Small intestine (tissue), 7 donors: ENCODE measurements around the gene NAA10. TPM values are rescaled to one million over a fixed set of nuclear protein-coding genes. Genes with fewer than 3 reads are reported as not detected.

Experiments
- DNase-seq, 2 donors: peaks; one replicate each; pipeline versions ENCODE4 v3.0.0 to v3.0.0-alpha.2; 2013
- FAIRE-seq: peaks from 2 replicates; lab custom pipeline; 2012; peaks lifted over from hg19 to GRCh38; lab: Jason Lieb, UNC
- H3K27ac ChIP-seq, 3 donors: one replicate each; pipeline ENCODE4 v1.5.1; 2013; ENCODE audit warnings: low read length in 2 of 3, mild to moderate bottlenecking in 2 of 3, control low read depth in 1 of 3, inconsistent platforms in 1 of 3, low read depth in 1 of 3, moderate library complexity in 1 of 3
- H3K27me3 ChIP-seq, 3 donors: one replicate each; pipeline ENCODE4 v1.6.1; 2013; ENCODE audit warnings: low read length in 3 of 3, inconsistent platforms in 1 of 3; ENCODE audit not compliant: control insufficient read depth in 3 of 3, insufficient read depth in 3 of 3
- H3K36me3 ChIP-seq, 3 donors: one replicate each; pipeline ENCODE4 v1.6.1; 2013; ENCODE audit warnings: low read length in 3 of 3, inconsistent platforms in 1 of 3, low read depth in 1 of 3, mild to moderate bottlenecking in 1 of 3, moderate library complexity in 1 of 3; ENCODE audit not compliant: control insufficient read depth in 3 of 3, insufficient read depth in 2 of 3
- H3K4me1 ChIP-seq, 3 donors: one replicate each; pipeline ENCODE4 v1.6.1; 2013; ENCODE audit warnings: low read length in 2 of 3, inconsistent platforms in 1 of 3, low read depth in 1 of 3, mild to moderate bottlenecking in 1 of 3, moderate library complexity in 1 of 3; ENCODE audit not compliant: control insufficient read depth in 3 of 3, insufficient read depth in 2 of 3
- H3K4me3 ChIP-seq, 3 donors: one replicate each; pipeline ENCODE4 v1.5.1; 2013; ENCODE audit warnings: low read length in 3 of 3, control low read depth in 1 of 3, inconsistent platforms in 1 of 3, low read depth in 1 of 3, mild to moderate bottlenecking in 1 of 3, moderate library complexity in 1 of 3
- H3K9me3 ChIP-seq, 2 donors: one replicate each; pipeline ENCODE4 v1.6.1; 2013; ENCODE audit warnings: low read depth in 1 of 2, low read length in 1 of 2; ENCODE audit not compliant: control insufficient read depth in 2 of 2, insufficient read depth in 1 of 2
- WGBS, 3 donors: extraction: QIAGEN DNeasy Blood & Tissue Kit; methylation state at CpG; one replicate each; pipeline ENCODE4 v1.1.7; 2013; 5-methylcytosine and 5-hydroxymethylcytosine counted together
- polyA plus RNA-seq, 4 donors: library from polyadenylated mRNA; stranded (reverse) in 3 of 4; unstranded in 1 of 4; fragments of 200-250 nt in 3 of 4; fragments of 120-200 nt in 1 of 4; gene quantifications; one replicate each; pipeline versions ENCODE4 v1.2.1 to v1.2.3, GENCODE V29; 2013
- donor health status: healthy with polysubstance abuse.
- donor health status: control.
- donor health status: control.
- donor health status: Bipolar disorder and iron deficiency.
- donor health status: healthy.

The NAA10 gene
- polyA plus RNA-seq, 4 donors, result 55.6 to 152 (median 107) TPM

- 1 to 27% (median 3%) methylated on average over 21 to 26 of the region's 26 CpGs for WGBS, 3 donors
- no peak for FAIRE-seq
- peak overlapping the region in 2 of 3 donors; percentile 69 to 100 for H3K27ac ChIP-seq
- peak; percentile 7 to 40 for DNase-seq
- no peaks in the 10 kb centered on the region for H3K27me3 ChIP-seq
- H3K36me3 ChIP-seq, result peaks cover 0 to 40% (median 0%) of the 10 kb centered on the region in 3 donors
- H3K4me1 ChIP-seq, result peaks cover 0 to 45% (median 2%) of the 10 kb centered on the region in 3 donors
- H3K9me3 ChIP-seq, result no peaks in the 10 kb centered on the region
- H3K4me3 ChIP-seq, result peak overlapping the region; percentile 48 to 99 (median 75)
These were observed 35.1 kb upstream of the NAA10 start for GRCh38 chrX:153969904-153970356.

- H3K4me3 ChIP-seq, result peak overlapping the region; percentile 48 to 99 (median 75)
- H3K9me3 ChIP-seq, result no peaks in the 10 kb centered on the region
- peak overlapping the region; percentile 46 to 100 (median 69) for H3K27ac ChIP-seq
- peaks cover 0 to 46% (median 0%) of the 10 kb centered on the region in 3 donors for H3K36me3 ChIP-seq
- WGBS, 3 donors, result 7 to 45% (median 10%) methylated on average over 22 to 25 of the region's 25 CpGs
- DNase-seq (no peak), FAIRE-seq (no peak)
- H3K4me1 ChIP-seq, result peaks cover 0 to 38% (median 0%) of the 10 kb centered on the region in 3 donors
- H3K27me3 ChIP-seq, result no peaks in the 10 kb centered on the region
These were observed 34.5 kb upstream of the NAA10 start for GRCh38 chrX:153969125-153969903.

DNA sequence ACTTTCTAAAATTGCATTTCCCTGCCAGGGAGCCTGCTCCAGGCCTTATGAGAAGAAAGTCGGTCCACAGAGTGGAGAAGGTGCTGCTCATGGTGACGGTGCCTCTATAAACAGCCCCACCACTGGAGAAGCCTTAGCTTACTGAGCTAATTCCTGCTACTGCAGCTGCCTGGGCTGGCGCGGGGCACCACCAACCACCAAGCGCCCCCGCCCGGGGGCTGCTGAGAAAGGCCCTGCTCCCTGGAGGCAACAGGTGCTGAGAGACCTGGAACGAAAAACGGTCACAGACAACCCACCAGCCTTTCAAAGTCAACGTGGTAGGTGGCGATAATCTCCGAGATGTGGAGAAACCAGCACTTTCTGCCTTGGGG, 33.9 kb upstream of the NAA10 start:
- H3K9me3 ChIP-seq, result no peaks in the 10 kb centered on the region
- no peaks in the 10 kb centered on the region for H3K27me3 ChIP-seq
- H3K36me3 ChIP-seq, result peaks cover 0 to 51% (median 0%) of the 10 kb centered on the region in 3 donors
- peak; percentile 14 to 34 for DNase-seq
- H3K27ac ChIP-seq, result peak overlapping the region; percentile 4 to 69 (median 44)
- FAIRE-seq, result no peak
- H3K4me3 ChIP-seq, result peak overlapping the region in 2 of 3 donors; percentile 75 to 99
- WGBS, 3 donors, result 6 to 37% (median 22%) methylated on average over 11 to 12 of the region's 12 CpGs
- peaks cover 0 to 33% (median 0%) of the 10 kb centered on the region in 3 donors for H3K4me1 ChIP-seq

DNA sequence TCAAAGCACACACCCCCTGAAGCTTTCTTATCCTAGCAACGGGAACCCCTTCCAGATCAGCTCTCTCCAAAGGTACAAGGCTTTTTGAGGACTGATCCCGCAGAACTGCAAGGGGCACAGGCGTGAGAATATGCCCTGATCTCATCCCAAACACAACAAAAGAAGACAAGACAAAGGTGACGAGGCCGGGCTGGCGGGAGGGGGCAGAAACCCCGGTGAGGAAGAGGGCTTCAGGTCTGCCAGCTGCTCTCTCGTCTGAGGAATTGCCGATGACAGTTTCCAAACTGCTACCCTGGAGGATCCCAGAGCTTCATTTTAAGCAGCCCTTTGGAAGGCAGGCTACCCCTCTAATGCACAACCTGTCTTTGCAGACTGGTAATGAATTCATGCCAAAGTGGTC, 33.4 kb upstream of the NAA10 start:
- Histone ChIP-seq H3K9me3 (no peaks in the 10 kb centered on the region), H3K4me3 (peak overlapping the region in 2 of 3 donors; percentile 75 to 99), H3K27ac (peak overlapping the region; percentile 4 to 69 (median 44)), H3K4me1 (peaks cover 0 to 28% (median 0%) of the 10 kb centered on the region in 3 donors), H3K27me3 (no peaks in the 10 kb centered on the region), H3K36me3 (peaks cover 0 to 56% (median 3%) of the 10 kb centered on the region in 3 donors)
- 25 to 60% (median 29%) methylated on average over 9 of the region's 9 CpGs for WGBS, 3 donors
- no peak for FAIRE-seq
- no peak for DNase-seq

- H3K27ac ChIP-seq, result peak overlapping the region in 2 of 3 donors; percentile 4 to 69
- no peaks in the 10 kb centered on the region for H3K27me3 ChIP-seq
- WGBS, 3 donors, result 41 to 63% (median 43%) methylated on average over 14 to 16 of the region's 16 CpGs
- peak in 1 of 2 donors; percentile 20 for DNase-seq
- H3K9me3 ChIP-seq, result no peaks in the 10 kb centered on the region
- peak overlapping the region in 1 of 3 donors; percentile 75 for H3K4me3 ChIP-seq
- H3K4me1 ChIP-seq, result peaks cover 0 to 27% (median 0%) of the 10 kb centered on the region in 3 donors
- FAIRE-seq, result no peak
- peaks cover 2 to 62% (median 6%) of the 10 kb centered on the region in 3 donors for H3K36me3 ChIP-seq
These were observed 32.8 kb upstream of the NAA10 start for GRCh38 chrX:153967536-153968224.

- peaks cover 0 to 27% (median 0%) of the 10 kb centered on the region in 3 donors for H3K4me1 ChIP-seq
- DNase-seq (no peak), FAIRE-seq (no peak)
- H3K9me3 ChIP-seq, result no peaks in the 10 kb centered on the region
- WGBS, 3 donors, result 60 to 66% (median 61%) methylated on average over 13 to 14 of the region's 14 CpGs
- H3K27me3 ChIP-seq, result no peaks in the 10 kb centered on the region
- H3K36me3 ChIP-seq, result peaks cover 2 to 69% (median 8%) of the 10 kb centered on the region in 3 donors
- no peak overlapping the region for H3K4me3 ChIP-seq
- peak overlapping the region in 1 of 3 donors; percentile 69 for H3K27ac ChIP-seq
These were observed 32.2 kb upstream of the NAA10 start for GRCh38 chrX:153966841-153967535.

- Histone ChIP-seq H3K27me3 (no peaks in the 10 kb centered on the region), H3K9me3 (no peaks in the 10 kb centered on the region), H3K36me3 (peaks cover 2 to 76% (median 8%) of the 10 kb centered on the region in 3 donors), H3K4me3 (no peak overlapping the region), H3K27ac (peak overlapping the region in 1 of 3 donors; percentile 69), H3K4me1 (peaks cover 0 to 27% (median 0%) of the 10 kb centered on the region in 3 donors)
- FAIRE-seq (no peak), DNase-seq (no peak)
- WGBS, 3 donors, result 70 to 91% (median 80%) methylated on average over 15 of the region's 15 CpGs
These were observed 31.4 kb upstream of the NAA10 start for GRCh38 chrX:153966283-153966688.

- H3K4me1 ChIP-seq, result peaks cover 0 to 27% (median 0%) of the 10 kb centered on the region in 3 donors
- no peak overlapping the region for H3K27ac ChIP-seq
- DNase-seq, result no peak
- no peak for FAIRE-seq
- H3K27me3 ChIP-seq, result no peaks in the 10 kb centered on the region
- no peaks in the 10 kb centered on the region for H3K9me3 ChIP-seq
- peaks cover 2 to 84% (median 8%) of the 10 kb centered on the region in 3 donors for H3K36me3 ChIP-seq
- H3K4me3 ChIP-seq, result no peak overlapping the region
- 69 to 72% (median 70%) methylated on average over 3 to 5 of the region's 5 CpGs for WGBS, 3 donors
These were observed 30.6 kb upstream of the NAA10 start for GRCh38 chrX:153965406-153965805.
